Breast epithelium (tissue), 3 donors: ENCODE data around the gene RIMBP2.

Experiments used
- CTCF ChIP-seq, 3 donors: fragments of 450-650 bp; IDR thresholded peaks; one replicate each; pipeline ENCODE4 v1.5.1; 2016 to 2017; ENCODE audit warnings: antibody characterized with exemption in 3 of 3, mild to moderate bottlenecking in 3 of 3, moderate library complexity in 3 of 3
- POLR2A ChIP-seq: fragments of 450-650 bp; IDR thresholded peaks from one replicate; pipeline ENCODE4 v1.6.1; 2016; ENCODE audit warnings: antibody characterized with exemption, mild to moderate bottlenecking, moderate library complexity

- TF ChIP-seq CTCF (IDR thresholded peaks at IDR 0.05) = no peak
- TF ChIP-seq POLR2A = no peak
Observed at GRCh38 chr12:130481392-130481879, 234.7 kb downstream of the RIMBP2 start.
